ENCODE results near the gene TNS1. TPM values are rescaled to one million over a fixed set of nuclear protein-coding genes. Genes with fewer than 3 reads are reported as not detected.

TNS1 gene
- total and polyA plus RNA-seq, 9 of the 15 experiments (the other 6 are each of a cell fraction or from before 2014, with no cell fraction given) = 0.13 to 2.7 (median 0.77) TPM

- Histone ChIP-seq H3K4me2 (ENCODE audit: insufficient read depth, low read length) (no peak overlapping the region), H2AFZ (ENCODE audit: low read depth, low read length) (no peak overlapping the region), H3K27ac (ENCODE audit: extremely low read depth, low read depth, low read length) (no peak overlapping the region), H4K20me1 (replicated peaks; ENCODE audit: control insufficient read depth, insufficient read depth, low read length) (no peaks in the 10 kb centered on the region), H3K4me3 (no peak overlapping the region), H3K9me1 (ENCODE audit: control insufficient read depth, insufficient read depth, low read length) (no peaks in the 10 kb centered on the region), H3K9me3 (replicated peaks; ENCODE audit: control insufficient read depth, insufficient read depth, low read depth, low read length) (no peaks in the 10 kb centered on the region), H3K4me1 (replicated peaks in 1 of 2; ENCODE audit: control insufficient read depth in 2 of 2, insufficient read depth in 2 of 2, low read length in 2 of 2) (no peaks in the 10 kb centered on the region; a peak in 1 of 5 replicates), H3K79me2 (ENCODE audit: control insufficient read depth, insufficient read depth, low read length) (no peaks in the 10 kb centered on the region), H3K9ac (ENCODE audit: insufficient read depth in 1 of 2, low read depth in 2 of 2, low read length in 2 of 2) (0 out of 4 replicates have a peak overlapping the region, but pooled peaks of 1 of the 2 experiments have one; percentile 6), H3K27me3 (ENCODE audit: control insufficient read depth in 2 of 2, insufficient read depth in 2 of 2, low read length in 2 of 2) (peaks cover 0 to 8% of the 10 kb centered on the region in 2 experiments; a peak in 2 of 5 replicates), H3K36me3 (ENCODE audit: control insufficient read depth, insufficient read depth, low read length) (no peaks in the 10 kb centered on the region)
- 0% methylated on average over 8 of the region's 13 CpGs for WGBS (ENCODE audit: insufficient coverage, low coverage, missing lambda C conversion rate)
- no peak for TF ChIP-seq ILF3 (IDR thresholded peaks at IDR 0.05; ENCODE audit: borderline replicate concordance)
- intact Hi-C loops (cut with micrococcal nuclease) (no loop called here), in situ Hi-C loops (cut with MboI) (no loop called here)
- DNase-seq (ENCODE audit: extremely low read depth in 1 of 4, low spot score in 3 of 4) (no peak), FAIRE-seq (no peak), ATAC-seq (no peak)
- BruUV-seq (replicated peaks) = no TSS peak
- ChIA-PET CTCF (ENCODE audit: low intra/inter-chr PET ratio) (no interaction called here), POLR2A (interaction anchor here (0.6 to 0.8 kb wide), 2 partner anchors 14 to 28 kb away, joined by 3 read pairs; no protein-coding TSS in a partner anchor)
Measured at GRCh38 chr2:217870528-217871011, 132.2 kb downstream of the TNS1 start.

DNA sequence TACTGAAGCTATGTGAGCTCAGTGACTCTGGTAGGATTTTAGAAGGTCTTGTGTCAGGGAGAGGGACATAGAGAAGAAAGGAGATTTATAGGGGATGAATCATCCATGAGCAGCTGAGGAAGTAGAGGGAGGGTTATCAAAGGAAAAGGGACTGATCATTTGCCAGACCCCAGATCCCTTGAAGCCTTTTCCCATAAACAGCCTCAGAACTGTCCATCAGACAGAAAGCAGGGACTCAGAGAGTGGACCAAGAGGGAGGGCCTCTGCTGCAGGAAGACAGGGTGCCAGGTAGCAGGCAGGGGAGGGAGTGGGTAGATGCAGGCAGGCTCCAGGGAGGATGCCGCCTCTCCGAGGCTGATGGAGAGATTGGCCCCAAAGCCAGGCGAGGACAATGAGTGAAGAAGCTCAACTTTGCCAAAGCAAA lies 133.9 kb downstream of the TNS1 start:
- Histone ChIP-seq H3K9ac (ENCODE audit: insufficient read depth in 1 of 2, low read depth in 2 of 2, low read length in 2 of 2) (no peak overlapping the region), H3K36me3 (ENCODE audit: control insufficient read depth, insufficient read depth, low read length) (no peaks in the 10 kb centered on the region), H3K4me1 (replicated peaks in 1 of 2; ENCODE audit: control insufficient read depth in 2 of 2, insufficient read depth in 2 of 2, low read length in 2 of 2) (no peaks in the 10 kb centered on the region; a peak in 1 of 5 replicates), H3K27me3 (ENCODE audit: control insufficient read depth in 2 of 2, insufficient read depth in 2 of 2, low read length in 2 of 2) (peaks cover 0 to 8% of the 10 kb centered on the region in 2 experiments; a peak in 2 of 5 replicates), H3K27ac (ENCODE audit: extremely low read depth, low read depth, low read length) (no peak overlapping the region), H3K79me2 (ENCODE audit: control insufficient read depth, insufficient read depth, low read length) (no peaks in the 10 kb centered on the region), H3K4me2 (ENCODE audit: insufficient read depth, low read length) (no peak overlapping the region), H3K9me1 (ENCODE audit: control insufficient read depth, insufficient read depth, low read length) (no peaks in the 10 kb centered on the region), H4K20me1 (replicated peaks; ENCODE audit: control insufficient read depth, insufficient read depth, low read length) (no peaks in the 10 kb centered on the region), H3K4me3 (no peak overlapping the region), H2AFZ (ENCODE audit: low read depth, low read length) (no peak overlapping the region), H3K9me3 (replicated peaks; ENCODE audit: control insufficient read depth, insufficient read depth, low read depth, low read length) (no peaks in the 10 kb centered on the region)
- ATAC-seq (no peak), FAIRE-seq (no peak), DNase-seq (ENCODE audit: extremely low read depth in 1 of 4, low spot score in 3 of 4) (no peak)
- in situ Hi-C loops (cut with MboI) = no loop called here
- CTCF ChIA-PET (ENCODE audit: low intra/inter-chr PET ratio) = no interaction called here
- TF ChIP-seq FOSL1 (tag; conservative IDR thresholded peaks at IDR 0.05) (0 out of 2 replicates have a peak, but pooled peaks have one; percentile 14), NFE2 (IDR thresholded peaks at IDR 0.05; ENCODE audit: low read depth) (no peak)
- 0% methylated on average over 3 of the region's 3 CpGs for WGBS (ENCODE audit: insufficient coverage, low coverage, missing lambda C conversion rate)
- BruUV-seq (replicated peaks) = no TSS peak
- intact Hi-C loops (cut with micrococcal nuclease) = no loop called here
- POLR2A ChIA-PET = no interaction called here

All from K562 (cell line).